DOHH2 (cell line): ENCODE results near the gene TSC22D4.

Source experiments
- EZH2phosphoT487 ChIP-seq: fragments of 200-600 bp; sonication (generic); IDR thresholded peaks from 2 replicates; pipeline ENCODE4 v1.6.1; 2017; ENCODE audit warnings: borderline replicate concordance, mild to moderate bottlenecking, antibody characterized with exemption, low read length, moderate library complexity, mixed read lengths
- TF ChIP-seq, protein P1 (sequence below): fragments of 200-600 bp; sonication (generic); IDR thresholded peaks from one replicate; pipeline ENCODE4 v1.5.1; 2014; ENCODE audit warnings: antibody characterized with exemption, mild to moderate bottlenecking, low read depth, low read length; ENCODE audit not compliant: poor library complexity, severe bottlenecking

DNA sequence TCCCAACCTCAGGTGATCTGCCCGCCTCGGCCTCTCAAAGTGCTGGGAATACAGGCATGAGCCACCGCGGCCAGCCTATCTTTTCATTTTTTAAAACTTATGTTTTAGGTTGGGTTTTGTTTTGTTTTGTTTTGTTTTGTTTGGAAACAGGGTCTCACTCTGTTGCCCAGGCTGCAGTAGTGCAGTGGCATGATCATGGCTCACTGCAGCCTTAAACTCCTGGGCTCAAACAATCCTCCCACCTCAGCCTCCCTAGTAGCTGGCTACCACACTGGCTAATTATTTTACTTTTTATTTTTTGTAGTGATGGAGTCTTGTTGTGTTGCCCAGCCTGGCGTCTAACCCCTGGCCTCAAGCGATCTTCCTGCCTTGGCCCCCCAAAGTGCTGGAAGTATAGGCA lies 40.6 kb upstream of the TSC22D4 start:
- TF ChIP-seq, protein P1, sequence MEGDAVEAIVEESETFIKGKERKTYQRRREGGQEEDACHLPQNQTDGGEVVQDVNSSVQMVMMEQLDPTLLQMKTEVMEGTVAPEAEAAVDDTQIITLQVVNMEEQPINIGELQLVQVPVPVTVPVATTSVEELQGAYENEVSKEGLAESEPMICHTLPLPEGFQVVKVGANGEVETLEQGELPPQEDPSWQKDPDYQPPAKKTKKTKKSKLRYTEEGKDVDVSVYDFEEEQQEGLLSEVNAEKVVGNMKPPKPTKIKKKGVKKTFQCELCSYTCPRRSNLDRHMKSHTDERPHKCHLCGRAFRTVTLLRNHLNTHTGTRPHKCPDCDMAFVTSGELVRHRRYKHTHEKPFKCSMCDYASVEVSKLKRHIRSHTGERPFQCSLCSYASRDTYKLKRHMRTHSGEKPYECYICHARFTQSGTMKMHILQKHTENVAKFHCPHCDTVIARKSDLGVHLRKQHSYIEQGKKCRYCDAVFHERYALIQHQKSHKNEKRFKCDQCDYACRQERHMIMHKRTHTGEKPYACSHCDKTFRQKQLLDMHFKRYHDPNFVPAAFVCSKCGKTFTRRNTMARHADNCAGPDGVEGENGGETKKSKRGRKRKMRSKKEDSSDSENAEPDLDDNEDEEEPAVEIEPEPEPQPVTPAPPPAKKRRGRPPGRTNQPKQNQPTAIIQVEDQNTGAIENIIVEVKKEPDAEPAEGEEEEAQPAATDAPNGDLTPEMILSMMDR: no peak
- TF ChIP-seq EZH2phosphoT487: no peak
